Neural cell (in vitro differentiated cells): Measurements from ENCODE around the gene WARS2. TPM values are rescaled to one million over a fixed set of nuclear protein-coding genes. Genes with fewer than 3 reads are reported as not detected.

Experiments
- H2AFZ ChIP-seq: fragments of 200-600, 300-800 bp; sonication (generic), shearing (Covaris generic); 2 replicates; pipeline ENCODE4 v1.6.0; 2014; ENCODE audit warnings: low read depth, mild to moderate bottlenecking, antibody characterized with exemption, low read length, moderate library complexity
- H3F3A ChIP-seq: fragments of 200-600 bp; shearing (Covaris generic); 2 replicates; pipeline ENCODE4 v1.6.1; 2016; ENCODE audit warnings: mild to moderate bottlenecking, moderate library complexity, mixed read lengths, antibody characterized with exemption, low read length; ENCODE audit not compliant: insufficient read depth, poor library complexity, severe bottlenecking
- H3K27ac ChIP-seq: fragments of 200-600, 300-800 bp; sonication (generic), shearing (Covaris generic); 2 replicates; pipeline ENCODE4 v1.5.1; 2014; ENCODE audit warnings: mild to moderate bottlenecking, low read length, moderate library complexity
- H3K27me3 ChIP-seq: fragments of 300-800, 200-600 bp; sonication (generic), shearing (Covaris generic); 2 replicates; pipeline ENCODE4 v1.6.0; 2014; ENCODE audit warnings: mild to moderate bottlenecking, low read depth, low read length, moderate library complexity; ENCODE audit not compliant: insufficient read depth
- H3K36me3 ChIP-seq: fragments of 300-800, 200-600 bp; sonication (generic), shearing (Covaris generic); 2 replicates; pipeline ENCODE4 v1.5.1; 2014; ENCODE audit warnings: mild to moderate bottlenecking, antibody characterized with exemption, low read length, moderate library complexity; ENCODE audit not compliant: insufficient read depth
- H3K4me2 ChIP-seq: fragments of 300-800, 200-600 bp; sonication (generic), shearing (Covaris generic); 2 replicates; pipeline ENCODE4 v1.6.0; 2014; ENCODE audit warnings: mild to moderate bottlenecking, low read length
- H3K4me3 ChIP-seq: fragments of 300-800, 200-600 bp; sonication (generic), shearing (Covaris generic); 2 replicates; pipeline ENCODE4 v1.5.1; 2014; ENCODE audit warnings: mild to moderate bottlenecking, low read length, moderate library complexity
- H3K79me2 ChIP-seq: fragments of 200-600 bp; shearing (Covaris generic); replicated peaks from 2 replicates; pipeline ENCODE4 v1.6.0; 2014; ENCODE audit warnings: mild to moderate bottlenecking, low read length, moderate library complexity; ENCODE audit not compliant: insufficient read depth
- H3K9ac ChIP-seq: fragments of 300-800, 200-600 bp; sonication (generic), shearing (Covaris generic); 2 replicates; pipeline ENCODE4 v1.6.1; 2016; ENCODE audit warnings: mild to moderate bottlenecking, low read length, mixed read lengths
- H3K9me2 ChIP-seq: fragments of 200-600 bp; shearing (Covaris generic); 2 replicates; pipeline ENCODE4 v1.6.1; 2016; ENCODE audit warnings: mild to moderate bottlenecking, low read length, mixed read lengths; ENCODE audit not compliant: insufficient read depth
- H3K9me3 ChIP-seq: fragments of 200-600, 300-800 bp; sonication (generic), shearing (Covaris generic); 2 replicates; pipeline ENCODE4 v1.6.1; 2016; ENCODE audit warnings: mild to moderate bottlenecking, mixed run types, low read length, moderate library complexity, mixed read lengths
- H4K20me1 ChIP-seq: fragments of 200-600 bp; shearing (Covaris generic); 2 replicates; pipeline ENCODE4 v1.6.1; 2016; ENCODE audit warnings: mild to moderate bottlenecking, mixed run types; ENCODE audit not compliant: insufficient read depth
- EP300 ChIP-seq: fragments of 450-650 bp; conservative IDR thresholded peaks from 2 replicates; pipeline ENCODE4 v1.6.1; 2014; ENCODE audit warnings: antibody characterized with exemption, mild to moderate bottlenecking, moderate library complexity; ENCODE audit not compliant: poor library complexity, severe bottlenecking
- EZH2 ChIP-seq: fragments of 200-600, 300-800 bp; shearing (Covaris generic), sonication (generic); IDR thresholded peaks from 2 replicates; pipeline ENCODE4 v1.6.1; 2014; ENCODE audit warnings: antibody characterized with exemption, low read length, borderline replicate concordance, mild to moderate bottlenecking; ENCODE audit not compliant: insufficient read depth, poor library complexity, severe bottlenecking
- MXI1 ChIP-seq: fragments of 450-650 bp; conservative IDR thresholded peaks from 2 replicates; pipeline ENCODE4 v1.6.1; 2014; ENCODE audit warnings: antibody characterized with exemption, mild to moderate bottlenecking; ENCODE audit not compliant: poor library complexity, severe bottlenecking
- POLR2AphosphoS5 ChIP-seq: IDR thresholded peaks from 2 replicates; pipeline ENCODE4 v1.6.1; 2012
- RAD21 ChIP-seq: fragments of 450-650 bp; conservative IDR thresholded peaks from 2 replicates; pipeline ENCODE4 v1.6.1; 2014; ENCODE audit warnings: antibody characterized with exemption, mild to moderate bottlenecking, moderate library complexity
- SMC3 ChIP-seq: fragments of 450-650 bp; conservative IDR thresholded peaks from 2 replicates; pipeline ENCODE4 v1.6.1; 2014; ENCODE audit warnings: antibody characterized with exemption, mild to moderate bottlenecking, moderate library complexity; ENCODE audit not compliant: poor library complexity
- TAF1 ChIP-seq: IDR thresholded peaks from 2 replicates; pipeline ENCODE4 v1.6.1; 2012; ENCODE audit warnings: low read depth
- polyA plus RNA-seq: library from polyadenylated mRNA; depleted of rRNA; stranded (reverse); fragments of >200 nt; gene quantifications from 2 replicates; pipeline ENCODE4 v1.2.3, GENCODE V29; 2014
- TF ChIP-seq, protein P1 (sequence below): fragments of 450-650 bp; IDR thresholded peaks from 2 replicates; pipeline ENCODE4 v1.5.1; 2014; ENCODE audit warnings: antibody characterized with exemption, mild to moderate bottlenecking, moderate library complexity; ENCODE audit not compliant: poor library complexity, severe bottlenecking
- TF ChIP-seq, protein P2 (sequence below): IDR thresholded peaks from 2 replicates; pipeline ENCODE4 v1.6.1; 2012; ENCODE audit warnings: borderline replicate concordance

Gene WARS2
- polyA plus RNA-seq, 1 donor from 2014 or later, result 4.7 TPM

DNA sequence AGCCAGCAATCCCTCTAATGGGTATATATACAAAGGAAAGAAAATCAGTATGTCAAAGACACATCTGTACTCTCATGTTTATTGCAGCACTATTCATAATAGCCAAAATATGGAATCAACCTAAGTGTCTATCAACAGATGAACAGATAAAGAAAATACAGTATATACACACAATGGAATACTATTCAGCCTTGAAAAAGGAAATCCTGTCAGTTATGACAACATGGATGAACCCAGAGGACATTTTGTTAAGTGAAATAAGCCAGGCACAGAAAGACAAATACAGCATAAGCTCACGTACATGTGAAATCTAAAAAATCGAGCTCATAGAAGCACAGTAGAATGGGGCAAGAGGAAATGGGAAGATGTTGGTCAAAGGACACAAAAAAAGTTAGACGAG, 69.1 kb downstream of the WARS2 start:
- H3K27me3 ChIP-seq, result no peaks in the 10 kb centered on the region
- H3K4me2 ChIP-seq, result no peak overlapping the region

DNA sequence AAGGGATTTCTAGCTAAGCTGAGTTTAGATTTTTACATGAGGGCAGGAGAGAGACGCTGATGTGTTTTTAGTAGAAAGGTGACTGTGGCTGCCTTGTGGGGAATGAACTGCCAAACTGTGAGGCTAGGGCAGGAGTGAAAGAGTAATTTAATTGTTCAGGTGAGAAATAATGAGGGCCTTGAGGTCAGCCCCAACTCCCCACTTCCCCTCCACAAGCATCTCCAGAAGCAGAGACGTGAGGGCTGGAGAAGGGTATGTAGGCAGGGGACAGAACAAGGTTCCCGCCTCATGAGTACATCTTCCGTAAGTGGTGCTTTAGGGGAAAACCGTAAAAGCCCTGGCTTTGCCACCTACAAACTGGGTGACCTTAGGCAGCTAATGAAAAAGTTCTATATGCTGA, 70.8 kb downstream of the WARS2 start:
- Histone ChIP-seq H3K79me2 (no peaks in the 10 kb centered on the region), H3F3A (no peaks in the 10 kb centered on the region), H4K20me1 (no peaks in the 10 kb centered on the region), H2AFZ (no peak overlapping the region), H3K4me3 (no peak overlapping the region), H3K9me3 (no peaks in the 10 kb centered on the region), H3K4me2 (no peak overlapping the region), H3K9ac (no peak overlapping the region), H3K9me2 (no peaks in the 10 kb centered on the region), H3K36me3 (no peaks in the 10 kb centered on the region), H3K27ac (no peak overlapping the region), H3K27me3 (no peaks in the 10 kb centered on the region)
- TF ChIP-seq, protein P1, sequence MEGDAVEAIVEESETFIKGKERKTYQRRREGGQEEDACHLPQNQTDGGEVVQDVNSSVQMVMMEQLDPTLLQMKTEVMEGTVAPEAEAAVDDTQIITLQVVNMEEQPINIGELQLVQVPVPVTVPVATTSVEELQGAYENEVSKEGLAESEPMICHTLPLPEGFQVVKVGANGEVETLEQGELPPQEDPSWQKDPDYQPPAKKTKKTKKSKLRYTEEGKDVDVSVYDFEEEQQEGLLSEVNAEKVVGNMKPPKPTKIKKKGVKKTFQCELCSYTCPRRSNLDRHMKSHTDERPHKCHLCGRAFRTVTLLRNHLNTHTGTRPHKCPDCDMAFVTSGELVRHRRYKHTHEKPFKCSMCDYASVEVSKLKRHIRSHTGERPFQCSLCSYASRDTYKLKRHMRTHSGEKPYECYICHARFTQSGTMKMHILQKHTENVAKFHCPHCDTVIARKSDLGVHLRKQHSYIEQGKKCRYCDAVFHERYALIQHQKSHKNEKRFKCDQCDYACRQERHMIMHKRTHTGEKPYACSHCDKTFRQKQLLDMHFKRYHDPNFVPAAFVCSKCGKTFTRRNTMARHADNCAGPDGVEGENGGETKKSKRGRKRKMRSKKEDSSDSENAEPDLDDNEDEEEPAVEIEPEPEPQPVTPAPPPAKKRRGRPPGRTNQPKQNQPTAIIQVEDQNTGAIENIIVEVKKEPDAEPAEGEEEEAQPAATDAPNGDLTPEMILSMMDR, result no peak

More for the DNA sequence above, 69.1 kb downstream of the WARS2 start:
- Histone ChIP-seq H3K9me2 (no peaks in the 10 kb centered on the region), H3K9me3 (no peaks in the 10 kb centered on the region), H3F3A (no peaks in the 10 kb centered on the region), H4K20me1 (no peaks in the 10 kb centered on the region), H3K27ac (no peak overlapping the region), H3K36me3 (no peaks in the 10 kb centered on the region), H3K4me3 (no peak overlapping the region), H3K79me2 (no peaks in the 10 kb centered on the region), H2AFZ (no peak overlapping the region), H3K9ac (no peak overlapping the region)
- no peak for TF ChIP-seq TAF1
- TF ChIP-seq MXI1, result no peak
- TF ChIP-seq EZH2, result no peak
- TF ChIP-seq, protein P1, result no peak
- TF ChIP-seq, protein P2, sequence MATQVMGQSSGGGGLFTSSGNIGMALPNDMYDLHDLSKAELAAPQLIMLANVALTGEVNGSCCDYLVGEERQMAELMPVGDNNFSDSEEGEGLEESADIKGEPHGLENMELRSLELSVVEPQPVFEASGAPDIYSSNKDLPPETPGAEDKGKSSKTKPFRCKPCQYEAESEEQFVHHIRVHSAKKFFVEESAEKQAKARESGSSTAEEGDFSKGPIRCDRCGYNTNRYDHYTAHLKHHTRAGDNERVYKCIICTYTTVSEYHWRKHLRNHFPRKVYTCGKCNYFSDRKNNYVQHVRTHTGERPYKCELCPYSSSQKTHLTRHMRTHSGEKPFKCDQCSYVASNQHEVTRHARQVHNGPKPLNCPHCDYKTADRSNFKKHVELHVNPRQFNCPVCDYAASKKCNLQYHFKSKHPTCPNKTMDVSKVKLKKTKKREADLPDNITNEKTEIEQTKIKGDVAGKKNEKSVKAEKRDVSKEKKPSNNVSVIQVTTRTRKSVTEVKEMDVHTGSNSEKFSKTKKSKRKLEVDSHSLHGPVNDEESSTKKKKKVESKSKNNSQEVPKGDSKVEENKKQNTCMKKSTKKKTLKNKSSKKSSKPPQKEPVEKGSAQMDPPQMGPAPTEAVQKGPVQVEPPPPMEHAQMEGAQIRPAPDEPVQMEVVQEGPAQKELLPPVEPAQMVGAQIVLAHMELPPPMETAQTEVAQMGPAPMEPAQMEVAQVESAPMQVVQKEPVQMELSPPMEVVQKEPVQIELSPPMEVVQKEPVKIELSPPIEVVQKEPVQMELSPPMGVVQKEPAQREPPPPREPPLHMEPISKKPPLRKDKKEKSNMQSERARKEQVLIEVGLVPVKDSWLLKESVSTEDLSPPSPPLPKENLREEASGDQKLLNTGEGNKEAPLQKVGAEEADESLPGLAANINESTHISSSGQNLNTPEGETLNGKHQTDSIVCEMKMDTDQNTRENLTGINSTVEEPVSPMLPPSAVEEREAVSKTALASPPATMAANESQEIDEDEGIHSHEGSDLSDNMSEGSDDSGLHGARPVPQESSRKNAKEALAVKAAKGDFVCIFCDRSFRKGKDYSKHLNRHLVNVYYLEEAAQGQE, result no peak
- TF ChIP-seq RAD21, result no peak
- TF ChIP-seq SMC3, result no peak
- TF ChIP-seq POLR2AphosphoS5, result no peak
- TF ChIP-seq EP300, result no peak
